A549 (cell line): ENCODE data around the gene SPPL2C.

Source experiments
- CTCF ChIP-seq: fragments of >200 bp; sonication (Bioruptor Twin); formaldehyde crosslinking; IDR thresholded peaks from 3 replicates; pipeline ENCODE4 v1.5.1; 2016
- HOXA7 ChIP-seq: fragments of 250-450 bp; sonication (Bioruptor Pico); IDR thresholded peaks from 2 replicates; pipeline ENCODE4 v1.5.0; 2020; ENCODE audit warnings: mild to moderate bottlenecking, moderate library complexity
- KDM5A ChIP-seq: fragments of 200-600 bp; sonication (generic); IDR thresholded peaks from 2 replicates; pipeline ENCODE4 v1.6.1; 2016; ENCODE audit warnings: antibody characterized with exemption, mild to moderate bottlenecking
- PHF8 ChIP-seq: fragments of 200-600 bp; sonication (generic); IDR thresholded peaks from 2 replicates; pipeline ENCODE4 v1.6.1; 2016; ENCODE audit warnings: low read depth, mild to moderate bottlenecking, antibody characterized with exemption, moderate library complexity, borderline replicate concordance
- RCOR1 ChIP-seq: fragments of 150-350 bp; IDR thresholded peaks from 2 replicates; pipeline ENCODE4 v1.6.1; 2014; ENCODE audit warnings: antibody characterized with exemption, low read length, low read depth
- SMC3 ChIP-seq: fragments of >200 bp; sonication (Bioruptor Twin); formaldehyde crosslinking; IDR thresholded peaks from 3 replicates; pipeline ENCODE4 v1.6.1; 2018; ENCODE audit warnings: inconsistent platforms
- TF ChIP-seq, protein P1 (sequence below): fragments of 450-650 bp; IDR thresholded peaks from 2 replicates; pipeline ENCODE4 v1.6.1; 2014; ENCODE audit warnings: antibody characterized with exemption

GRCh38 chr17:45844695-45845375 is at the start of gene SPPL2C:
- TF ChIP-seq CTCF (no peak), KDM5A (no peak), SMC3 (no peak), RCOR1 (no peak), PHF8 (no peak), HOXA7 (CRISPR knock-in tag) (no peak)
- TF ChIP-seq, protein P1, sequence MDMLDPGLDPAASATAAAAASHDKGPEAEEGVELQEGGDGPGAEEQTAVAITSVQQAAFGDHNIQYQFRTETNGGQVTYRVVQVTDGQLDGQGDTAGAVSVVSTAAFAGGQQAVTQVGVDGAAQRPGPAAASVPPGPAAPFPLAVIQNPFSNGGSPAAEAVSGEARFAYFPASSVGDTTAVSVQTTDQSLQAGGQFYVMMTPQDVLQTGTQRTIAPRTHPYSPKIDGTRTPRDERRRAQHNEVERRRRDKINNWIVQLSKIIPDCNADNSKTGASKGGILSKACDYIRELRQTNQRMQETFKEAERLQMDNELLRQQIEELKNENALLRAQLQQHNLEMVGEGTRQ: no peak
